ENCODE results near the gene ADISSP. TPM values are rescaled to one million over a fixed set of nuclear protein-coding genes. Genes with fewer than 3 reads are reported as not detected.

The ADISSP gene
- total RNA-seq, 1 donor: 18.5 TPM

DNA sequence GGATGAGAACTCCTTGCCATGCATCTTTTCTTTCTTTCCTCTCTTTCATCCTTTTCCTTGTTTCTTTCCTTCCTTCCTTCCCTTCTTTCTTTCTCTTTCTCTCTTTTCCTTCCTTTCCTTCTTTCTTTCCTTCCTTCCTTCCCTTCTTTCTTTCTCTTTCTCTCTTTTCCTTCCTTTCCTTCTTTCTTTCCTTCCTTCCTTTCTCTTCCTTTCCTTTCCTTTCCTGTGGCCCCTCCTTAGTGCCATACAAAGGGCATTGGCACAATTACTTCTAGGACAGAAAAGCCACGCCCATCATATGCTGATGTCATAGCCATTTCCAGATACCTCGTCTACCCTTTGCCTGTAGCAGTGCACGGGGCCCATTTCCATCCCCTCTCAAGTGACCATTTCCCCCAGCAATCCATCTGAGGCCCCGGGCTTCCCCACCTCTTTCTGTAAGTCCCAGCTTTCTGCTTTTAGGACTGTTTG lies 21.2 kb upstream of the ADISSP start:
- Histone ChIP-seq H3K36me3 (ENCODE audit: insufficient read depth, low read length) (peaks cover 5% of the 10 kb centered on the region), H3K9me3 (ENCODE audit: low read depth, low read length) (no peaks in the 10 kb centered on the region), H3K27me3 (ENCODE audit: insufficient read depth, low read length) (no peaks in the 10 kb centered on the region), H3K4me1 (ENCODE audit: insufficient read depth, low read length) (peaks cover 21% of the 10 kb centered on the region), H3K27ac (ENCODE audit: low read depth, low read length) (no peak overlapping the region), H3K4me2 (ENCODE audit: insufficient read depth, low read length) (no peak overlapping the region), H3K4me3 (ENCODE audit: insufficient read depth, low read length) (no peak overlapping the region), H4K20me1 (ENCODE audit: insufficient read depth, low read length) (peaks cover 23% of the 10 kb centered on the region), H3K79me2 (ENCODE audit: insufficient read depth, low read length) (peaks cover 25% of the 10 kb centered on the region), H2AFZ (ENCODE audit: low read length) (no peak overlapping the region)
- TF ChIP-seq, protein P1, sequence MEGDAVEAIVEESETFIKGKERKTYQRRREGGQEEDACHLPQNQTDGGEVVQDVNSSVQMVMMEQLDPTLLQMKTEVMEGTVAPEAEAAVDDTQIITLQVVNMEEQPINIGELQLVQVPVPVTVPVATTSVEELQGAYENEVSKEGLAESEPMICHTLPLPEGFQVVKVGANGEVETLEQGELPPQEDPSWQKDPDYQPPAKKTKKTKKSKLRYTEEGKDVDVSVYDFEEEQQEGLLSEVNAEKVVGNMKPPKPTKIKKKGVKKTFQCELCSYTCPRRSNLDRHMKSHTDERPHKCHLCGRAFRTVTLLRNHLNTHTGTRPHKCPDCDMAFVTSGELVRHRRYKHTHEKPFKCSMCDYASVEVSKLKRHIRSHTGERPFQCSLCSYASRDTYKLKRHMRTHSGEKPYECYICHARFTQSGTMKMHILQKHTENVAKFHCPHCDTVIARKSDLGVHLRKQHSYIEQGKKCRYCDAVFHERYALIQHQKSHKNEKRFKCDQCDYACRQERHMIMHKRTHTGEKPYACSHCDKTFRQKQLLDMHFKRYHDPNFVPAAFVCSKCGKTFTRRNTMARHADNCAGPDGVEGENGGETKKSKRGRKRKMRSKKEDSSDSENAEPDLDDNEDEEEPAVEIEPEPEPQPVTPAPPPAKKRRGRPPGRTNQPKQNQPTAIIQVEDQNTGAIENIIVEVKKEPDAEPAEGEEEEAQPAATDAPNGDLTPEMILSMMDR (IDR thresholded peaks at IDR 0.05; ENCODE audit: extremely low read depth, low read depth, low read length): no peak
- DNase-seq (ENCODE audit: insufficient read length, low spot score, missing footprints): no peak

DNA sequence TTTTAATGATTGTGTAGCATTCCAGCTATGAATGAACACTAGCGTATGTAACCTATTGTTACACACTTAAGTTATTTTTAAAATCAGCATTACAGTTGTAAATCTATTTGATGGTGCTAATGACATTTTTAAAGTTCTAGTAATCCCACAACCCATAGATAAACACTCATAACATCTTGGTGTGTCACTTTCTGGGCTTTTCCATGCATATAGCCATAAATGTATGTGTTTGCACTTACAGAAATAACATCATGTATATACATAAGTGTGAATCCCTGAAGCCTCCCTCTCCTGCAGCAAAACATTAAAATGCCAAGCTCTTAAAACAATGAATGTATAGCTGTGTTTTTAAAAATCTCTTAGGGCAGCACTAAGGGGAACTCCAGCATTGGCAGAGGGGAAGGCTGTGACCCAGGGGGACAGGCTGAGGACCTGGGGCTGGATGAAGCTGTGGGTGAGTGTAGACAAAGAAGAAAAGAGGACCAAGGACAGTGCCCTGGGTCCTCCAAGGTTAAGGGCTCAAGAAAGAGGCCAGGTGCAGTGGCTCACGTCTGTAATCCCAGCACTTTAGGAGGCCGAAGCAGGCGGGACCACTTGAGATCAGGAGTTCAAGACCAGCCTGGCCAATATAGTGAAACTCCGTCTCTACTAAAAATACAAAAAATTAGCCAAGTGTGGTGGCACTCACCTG lies 19.9 kb upstream of the ADISSP start:
- TF ChIP-seq, protein P1 (IDR thresholded peaks at IDR 0.05; ENCODE audit: extremely low read depth, low read depth, low read length): no peak
- Histone ChIP-seq H3K4me1 (ENCODE audit: insufficient read depth, low read length) (peaks cover 21% of the 10 kb centered on the region), H3K27ac (ENCODE audit: low read depth, low read length) (no peak overlapping the region), H3K4me3 (ENCODE audit: insufficient read depth, low read length) (peak overlapping the region; percentile 47), H3K36me3 (ENCODE audit: insufficient read depth, low read length) (peaks cover 5% of the 10 kb centered on the region), H3K79me2 (ENCODE audit: insufficient read depth, low read length) (peaks cover 35% of the 10 kb centered on the region), H3K4me2 (ENCODE audit: insufficient read depth, low read length) (peak overlapping the region; percentile 70), H3K27me3 (ENCODE audit: insufficient read depth, low read length) (no peaks in the 10 kb centered on the region), H4K20me1 (ENCODE audit: insufficient read depth, low read length) (peaks cover 34% of the 10 kb centered on the region), H2AFZ (ENCODE audit: low read length) (peak overlapping the region; percentile 4), H3K9me3 (ENCODE audit: low read depth, low read length) (no peaks in the 10 kb centered on the region)
- DNase-seq (ENCODE audit: insufficient read length, low spot score, missing footprints): no peak

DNA sequence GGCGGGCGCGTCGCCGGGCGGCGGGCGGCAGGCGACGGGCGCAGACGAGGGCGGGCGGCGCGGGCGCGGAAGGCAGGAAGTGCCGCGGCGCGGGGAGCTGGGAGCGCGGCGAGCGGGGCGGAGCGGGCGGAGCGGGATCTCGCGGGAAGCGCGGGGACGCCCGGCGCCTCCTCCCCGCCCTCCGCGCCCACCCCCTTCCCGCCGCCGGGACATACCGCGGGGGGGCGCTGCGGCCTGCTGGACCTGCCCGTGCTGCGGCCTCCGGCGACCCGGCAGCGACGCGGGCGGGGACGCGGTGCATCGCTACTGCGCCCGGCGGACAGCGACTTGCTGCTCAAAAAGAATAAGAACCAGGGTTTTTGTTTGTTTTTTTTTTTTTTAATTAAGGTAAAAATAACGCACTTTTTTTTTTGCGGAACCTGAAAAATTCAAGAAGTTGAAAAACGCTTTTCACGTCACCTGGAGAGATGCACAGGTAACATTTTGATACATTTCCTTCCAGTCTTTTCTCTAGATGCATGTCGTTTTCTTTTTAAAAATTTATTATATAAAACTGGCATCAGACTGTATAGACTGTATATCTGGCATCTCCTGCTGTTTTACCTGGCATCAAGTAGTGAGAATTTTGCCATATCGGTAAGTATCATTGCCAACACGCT lies 19.2 kb upstream of the ADISSP start, which contains the start of gene CENPB:
CENPB (minus strand) TSS at position 76 of the 659 bp plus-strand sequence. CDS start 257 bp downstream, outside the sequence.
- peaks cover 5% of the 10 kb centered on the region for H3K36me3 ChIP-seq (ENCODE audit: insufficient read depth, low read length)
- peaks cover 36% of the 10 kb centered on the region for H4K20me1 ChIP-seq (ENCODE audit: insufficient read depth, low read length)
- peak; percentile 100 for DNase-seq (ENCODE audit: insufficient read length, low spot score, missing footprints)
- peak within 1 kb of the TSS; percentile 56 for H3K27ac ChIP-seq (ENCODE audit: low read depth, low read length)
- no peaks in the 10 kb centered on the region for H3K27me3 ChIP-seq (ENCODE audit: insufficient read depth, low read length)
- H3K4me3 ChIP-seq (ENCODE audit: insufficient read depth, low read length): peak within 1 kb of the TSS; percentile 79
- H2AFZ ChIP-seq (ENCODE audit: low read length): peak within 1 kb of the TSS; percentile 48
- no peaks in the 10 kb centered on the region for H3K9me3 ChIP-seq (ENCODE audit: low read depth, low read length)
- TF ChIP-seq, protein P1 (IDR thresholded peaks at IDR 0.05; ENCODE audit: extremely low read depth, low read depth, low read length): peak; percentile 49
- H3K4me2 ChIP-seq (ENCODE audit: insufficient read depth, low read length): peak within 1 kb of the TSS; percentile 87
- H3K4me1 ChIP-seq (ENCODE audit: insufficient read depth, low read length): peaks cover 21% of the 10 kb centered on the region
- peaks cover 35% of the 10 kb centered on the region for H3K79me2 ChIP-seq (ENCODE audit: insufficient read depth, low read length)

DNA sequence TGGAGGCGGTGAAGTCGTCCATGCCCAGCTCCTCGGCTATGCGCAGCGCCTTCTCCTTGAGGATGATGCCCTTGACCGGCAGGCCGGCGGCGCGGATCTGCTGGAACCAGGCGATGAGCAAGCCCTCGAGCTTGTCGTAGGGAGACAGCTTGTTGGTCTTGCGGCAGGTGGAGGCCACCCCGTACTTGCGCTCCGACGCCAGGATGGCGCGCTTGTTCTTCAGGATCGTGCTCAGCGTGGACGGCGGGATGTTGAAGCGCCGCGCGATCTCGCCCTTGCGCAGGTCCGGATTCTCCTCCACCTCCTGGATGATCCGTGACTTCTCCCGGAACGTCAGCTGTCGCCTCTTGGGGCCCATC lies 18.6 kb upstream of the ADISSP start:
- Histone ChIP-seq H4K20me1 (ENCODE audit: insufficient read depth, low read length) (peaks cover 39% of the 10 kb centered on the region), H3K27ac (ENCODE audit: low read depth, low read length) (peak overlapping the region; percentile 56), H3K4me3 (ENCODE audit: insufficient read depth, low read length) (peak overlapping the region; percentile 79), H3K4me1 (ENCODE audit: insufficient read depth, low read length) (peaks cover 22% of the 10 kb centered on the region), H3K9me3 (ENCODE audit: low read depth, low read length) (no peaks in the 10 kb centered on the region), H3K79me2 (ENCODE audit: insufficient read depth, low read length) (peaks cover 35% of the 10 kb centered on the region), H3K27me3 (ENCODE audit: insufficient read depth, low read length) (no peaks in the 10 kb centered on the region), H3K4me2 (ENCODE audit: insufficient read depth, low read length) (peak overlapping the region; percentile 87), H3K36me3 (ENCODE audit: insufficient read depth, low read length) (peaks cover 5% of the 10 kb centered on the region), H2AFZ (ENCODE audit: low read length) (peak overlapping the region; percentile 48)
- TF ChIP-seq, protein P1 (IDR thresholded peaks at IDR 0.05; ENCODE audit: extremely low read depth, low read depth, low read length): no peak
- peak; percentile 95 for DNase-seq (ENCODE audit: insufficient read length, low spot score, missing footprints)

All from osteoblast (primary cell).